ACC112 (cell line): ENCODE measurements around the gene RPTOR.

ENCODE experiments used
- H2AFZ ChIP-seq: fragments of 200-600 bp; sonication (generic); one replicate; pipeline ENCODE4 v1.6.0; 2017; ENCODE audit warnings: antibody characterized with exemption, low read length; ENCODE audit not compliant: unreplicated experiment
- H3K27ac ChIP-seq: fragments of 200-600 bp; sonication (generic); 2 replicates; pipeline ENCODE4 v1.5.1; 2014; ENCODE audit warnings: low read depth, mild to moderate bottlenecking, antibody characterized with exemption, low read length, moderate library complexity
- H3K27me3 ChIP-seq: fragments of 200-600 bp; sonication (generic); 2 replicates; pipeline ENCODE4 v1.6.1; 2014; ENCODE audit warnings: mild to moderate bottlenecking, antibody characterized with exemption, low read length, moderate library complexity, mixed read lengths; ENCODE audit not compliant: insufficient read depth
- H3K36me3 ChIP-seq: fragments of 200-600 bp; sonication (generic); 2 replicates; pipeline ENCODE4 v1.6.1; 2016; ENCODE audit warnings: mild to moderate bottlenecking, antibody characterized with exemption, low read length, moderate library complexity, mixed read lengths; ENCODE audit not compliant: insufficient read depth
- H3K4me1 ChIP-seq: fragments of 200-600 bp; sonication (generic); one replicate; pipeline ENCODE4 v1.6.1; 2016; ENCODE audit warnings: low read length, mixed read lengths; ENCODE audit not compliant: insufficient read depth, unreplicated experiment, control insufficient read depth
- H3K4me3 ChIP-seq: fragments of 200-600 bp; sonication (generic); 2 replicates; pipeline ENCODE4 v1.5.1; 2014; ENCODE audit warnings: mild to moderate bottlenecking, low read depth, low read length
- H3K79me2 ChIP-seq: fragments of 200-600 bp; sonication (generic); one replicate; pipeline ENCODE4 v1.6.0; 2016; ENCODE audit warnings: low read length; ENCODE audit not compliant: control insufficient read depth, unreplicated experiment, insufficient read depth

RPTOR gene

GRCh38 chr17:80921741-80922579, 377.3 kb downstream of the RPTOR start:
- Histone ChIP-seq H3K36me3 (no peaks in the 10 kb centered on the region), H3K4me1 (no peaks in the 10 kb centered on the region), H3K27me3 (no peaks in the 10 kb centered on the region), H3K79me2 (no peaks in the 10 kb centered on the region), H2AFZ (no peak overlapping the region), H3K27ac (no peak overlapping the region), H3K4me3 (no peak overlapping the region)

- Histone ChIP-seq H3K36me3 (no peaks in the 10 kb centered on the region), H3K27me3 (no peaks in the 10 kb centered on the region), H3K4me3 (no peak overlapping the region), H3K4me1 (no peaks in the 10 kb centered on the region), H3K79me2 (no peaks in the 10 kb centered on the region), H2AFZ (no peak overlapping the region), H3K27ac (no peak overlapping the region)
Observed at GRCh38 chr17:80922580-80923160, 378.0 kb downstream of the RPTOR start.

GRCh38 chr17:80923211-80924110, 378.8 kb downstream of the RPTOR start:
- Histone ChIP-seq H3K36me3 (no peaks in the 10 kb centered on the region; the same call in 1 of the 2 replicates), H3K4me1 (no peaks in the 10 kb centered on the region)

DNA sequence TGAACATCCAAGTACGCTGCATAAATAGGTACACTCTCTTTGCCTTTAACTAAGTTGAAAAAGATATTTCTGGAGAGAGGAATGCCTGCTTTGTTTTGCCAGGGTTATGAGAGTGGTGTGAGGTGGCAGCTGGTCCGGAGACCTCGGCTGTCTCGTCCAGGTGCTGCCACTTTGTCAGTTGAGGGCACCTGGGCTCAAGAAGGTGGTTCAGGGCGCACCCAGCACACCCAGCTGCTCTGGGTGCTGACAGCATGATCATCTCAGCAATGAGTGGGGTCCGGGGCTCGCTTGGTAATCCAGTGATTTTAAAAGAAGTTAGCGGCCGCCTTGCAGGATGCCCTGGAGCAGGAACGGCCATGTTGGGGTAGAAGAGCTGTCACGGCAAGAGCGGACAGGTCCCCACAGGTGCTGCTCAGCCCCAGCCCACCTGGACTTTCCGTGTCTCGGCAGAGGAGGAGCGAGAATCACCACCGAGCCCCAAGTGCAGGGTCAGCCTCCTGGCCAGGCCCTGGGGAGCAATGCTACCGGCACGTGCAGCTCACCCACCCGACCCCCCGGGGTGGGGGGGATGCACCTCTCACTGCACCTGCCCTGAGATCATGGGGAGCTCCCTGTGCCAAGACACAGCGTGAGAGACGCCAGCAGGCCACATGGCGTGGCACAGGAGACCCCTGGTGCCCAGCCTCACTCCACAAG, 379.6 kb downstream of the RPTOR start:
- Histone ChIP-seq H2AFZ (no peak overlapping the region), H3K4me3 (no peak overlapping the region), H3K27me3 (no peaks in the 10 kb centered on the region), H3K4me1 (no peaks in the 10 kb centered on the region), H3K36me3 (no peaks in the 10 kb centered on the region; the same call in 1 of the 2 replicates), H3K79me2 (no peaks in the 10 kb centered on the region), H3K27ac (no peak overlapping the region)

More at GRCh38 chr17:80923211-80924110, 378.8 kb downstream of the RPTOR start:
- H3K4me3 ChIP-seq: no peak overlapping the region
- H3K27ac ChIP-seq: no peak overlapping the region
- H2AFZ ChIP-seq: no peak overlapping the region
- H3K27me3 ChIP-seq: no peaks in the 10 kb centered on the region
- no peaks in the 10 kb centered on the region for H3K79me2 ChIP-seq

- Histone ChIP-seq H3K79me2 (no peaks in the 10 kb centered on the region), H3K4me1 (no peaks in the 10 kb centered on the region), H3K27ac (no peak overlapping the region), H3K36me3 (no peaks in the 10 kb centered on the region; the same call in 1 of the 2 replicates), H2AFZ (no peak overlapping the region), H3K4me3 (no peak overlapping the region), H3K27me3 (no peaks in the 10 kb centered on the region)
Observed at GRCh38 chr17:80924807-80925610, 380.4 kb downstream of the RPTOR start.

GRCh38 chr17:80925688-80926335, 381.2 kb downstream of the RPTOR start:
- H3K27ac ChIP-seq: no peak overlapping the region
- H3K4me3 ChIP-seq: no peak overlapping the region

DNA sequence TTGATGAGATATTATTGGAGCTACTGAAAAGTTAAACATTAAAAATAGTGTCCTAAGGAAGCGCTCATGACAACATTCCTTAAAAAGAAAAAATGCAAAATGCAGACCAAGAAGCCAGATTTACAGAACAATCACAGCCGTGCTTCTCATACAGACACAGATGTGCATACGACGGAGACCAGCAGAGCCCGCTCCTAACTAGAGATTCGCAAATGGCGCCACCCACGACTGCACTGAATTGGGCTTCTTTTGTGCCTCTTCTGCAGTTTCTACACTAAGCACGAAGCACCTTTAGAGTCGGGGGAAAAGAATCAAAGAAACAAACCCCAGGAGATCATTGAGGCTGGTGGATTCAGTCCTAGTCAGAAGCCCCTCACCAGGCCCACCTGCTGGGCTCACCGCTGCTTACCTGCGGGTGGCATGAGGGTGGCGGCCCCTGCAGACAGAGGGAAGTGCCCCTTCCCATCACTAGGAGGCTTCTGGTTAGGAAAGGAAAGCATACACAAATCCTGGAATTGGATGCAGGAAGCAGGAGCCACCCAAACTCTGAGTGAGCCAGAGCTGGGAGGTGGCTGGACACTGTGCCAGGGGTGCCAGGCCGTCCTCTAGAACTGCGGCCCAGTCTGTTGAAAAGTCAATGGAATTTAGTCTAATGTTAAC, 382.1 kb downstream of the RPTOR start:
- Histone ChIP-seq H3K4me3 (no peak overlapping the region), H3K4me1 (no peaks in the 10 kb centered on the region), H3K79me2 (no peaks in the 10 kb centered on the region), H3K27me3 (no peaks in the 10 kb centered on the region), H2AFZ (no peak overlapping the region), H3K27ac (no peak overlapping the region), H3K36me3 (no peaks in the 10 kb centered on the region; the same call in 1 of the 2 replicates)

More at GRCh38 chr17:80925688-80926335, 381.2 kb downstream of the RPTOR start:
- Histone ChIP-seq H3K27me3 (no peaks in the 10 kb centered on the region), H3K79me2 (no peaks in the 10 kb centered on the region), H3K4me1 (no peaks in the 10 kb centered on the region), H3K36me3 (no peaks in the 10 kb centered on the region; the same call in 1 of the 2 replicates), H2AFZ (no peak overlapping the region)

DNA sequence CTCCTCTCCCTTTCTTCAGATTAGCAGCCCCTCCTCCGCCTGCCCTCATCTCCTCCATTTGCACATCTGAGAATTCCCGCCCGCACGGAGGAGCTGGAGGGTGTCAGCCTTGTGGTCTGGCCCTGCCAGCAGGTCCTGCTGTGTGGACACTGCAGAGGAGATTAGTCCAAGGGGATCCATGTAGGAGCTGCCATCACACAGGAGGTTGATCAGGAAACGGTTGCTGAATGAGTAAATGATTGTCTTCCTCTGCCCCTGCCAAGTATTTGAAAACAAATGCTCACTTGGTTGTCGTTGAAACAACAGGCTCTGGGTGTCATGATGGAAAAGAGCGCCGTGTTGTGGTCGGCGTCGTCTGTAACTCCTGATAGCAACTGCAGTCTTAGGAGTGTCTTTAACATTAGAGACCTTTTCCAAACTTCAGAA, 383.2 kb downstream of the RPTOR start:
- no peaks in the 10 kb centered on the region for H3K27me3 ChIP-seq

GRCh38 chr17:80929449-80929848, 384.8 kb downstream of the RPTOR start:
- Histone ChIP-seq H2AFZ (no peak overlapping the region), H3K79me2 (no peaks in the 10 kb centered on the region), H3K4me3 (no peak overlapping the region), H3K4me1 (no peaks in the 10 kb centered on the region), H3K27me3 (no peaks in the 10 kb centered on the region), H3K27ac (no peak overlapping the region), H3K36me3 (no peaks in the 10 kb centered on the region; the same call in 1 of the 2 replicates)

More for the DNA sequence above, 383.2 kb downstream of the RPTOR start:
- Histone ChIP-seq H3K36me3 (no peaks in the 10 kb centered on the region; the same call in 1 of the 2 replicates), H3K4me1 (no peaks in the 10 kb centered on the region), H3K27ac (no peak overlapping the region), H3K4me3 (no peak overlapping the region), H3K79me2 (no peaks in the 10 kb centered on the region), H2AFZ (no peak overlapping the region)
